Stimulated activated CD4-positive, alpha-beta T cell treated with anti-CD3 and anti-CD28 coated beads, Interleukin-2, amount 100 ng/mL, for 48 hours (primary cell): ENCODE measurements around the gene CDC42BPG.
"Not testable (repeated sequence)": the region's sequence is repeated elsewhere in the genome, so short reads cannot be mapped to it uniquely, and the experiment has no call there.

Experiments used
- DNase-seq, 2 donors: peaks; one replicate each; pipeline ENCODE4 v3.0.0-alpha.2; 2020

The CDC42BPG gene

GRCh38 chr11:64834031-64834722, 10.3 kb downstream of the CDC42BPG start:
- DNase-seq: no peak

GRCh38 chr11:64833509-64833908, 10.9 kb downstream of the CDC42BPG start:
- no peak for DNase-seq

GRCh38 chr11:64833198-64833502, 11.3 kb downstream of the CDC42BPG start:
- DNase-seq: no peak

GRCh38 chr11:64832467-64833197, 11.8 kb downstream of the CDC42BPG start:
- DNase-seq: no peak

- no peak for DNase-seq
Measured at GRCh38 chr11:64831411-64831891, 13.0 kb downstream of the CDC42BPG start.

- DNase-seq: no peak
Measured at GRCh38 chr11:64829536-64830251, 14.8 kb downstream of the CDC42BPG start.

- no peak for DNase-seq
Measured at GRCh38 chr11:64827451-64827839, 17.0 kb downstream of the CDC42BPG start.

- DNase-seq: no peak
Measured at GRCh38 chr11:64826578-64827450, 17.6 kb downstream of the CDC42BPG start.

- DNase-seq: no peak
Measured at GRCh38 chr11:64826062-64826461, 18.4 kb downstream of the CDC42BPG start.

- DNase-seq: no peak
Measured at GRCh38 chr11:64823568-64824119, 20.8 kb downstream of the CDC42BPG start.

GRCh38 chr11:64817476-64817875, 27.0 kb downstream of the CDC42BPG start:
- DNase-seq: no peak

GRCh38 chr11:64815433-64815832, 29.0 kb downstream of the CDC42BPG start:
- DNase-seq: not testable (repeated sequence)

GRCh38 chr11:64814712-64815187, 29.7 kb downstream of the CDC42BPG start:
- DNase-seq: no peak

- DNase-seq: no peak
Measured at GRCh38 chr11:64813826-64814225, 30.6 kb downstream of the CDC42BPG start.

- DNase-seq: peak in 1 of 2 donors; percentile 8
Measured at GRCh38 chr11:64810891-64811272, 33.6 kb downstream of the CDC42BPG start.

- DNase-seq: peak; percentile 74 to 77
Measured at GRCh38 chr11:64810271-64810890, 34.1 kb downstream of the CDC42BPG start, which contains the start of gene MEN1. MEN1 (minus strand) TSS chr11:64810551; CDS start chr11:64810109, 442 bp downstream.

GRCh38 chr11:64809781-64810241, 34.6 kb downstream of the CDC42BPG start:
- DNase-seq: peak in 1 of 2 donors; percentile 7

- no peak for DNase-seq
Measured at GRCh38 chr11:64805481-64805880, 39.0 kb downstream of the CDC42BPG start.

GRCh38 chr11:64804346-64805210, 39.9 kb downstream of the CDC42BPG start:
- no peak for DNase-seq

- no peak for DNase-seq
Measured at GRCh38 chr11:64803846-64804345, 40.6 kb downstream of the CDC42BPG start.
